Raji (cell line): ENCODE results near the gene CAMK2B.

Experiments used
- POLR2A ChIP-seq: IDR thresholded peaks from 2 replicates; pipeline ENCODE4 v1.6.1; 2011; ENCODE audit warnings: low read depth, low read length, control low read depth; ENCODE audit not compliant: insufficient read depth

Gene CAMK2B

GRCh38 chr7:44267719-44268421 lies 57.5 kb downstream of the CAMK2B start:
- no peak for TF ChIP-seq POLR2A

- no peak for TF ChIP-seq POLR2A
Observed at GRCh38 chr7:44267178-44267577, 58.2 kb downstream of the CAMK2B start.

GRCh38 chr7:44266526-44266925 lies 58.9 kb downstream of the CAMK2B start:
- TF ChIP-seq POLR2A: no peak

- TF ChIP-seq POLR2A: no peak
Observed at GRCh38 chr7:44265728-44266127, 59.7 kb downstream of the CAMK2B start.

- no peak for TF ChIP-seq POLR2A
Observed at GRCh38 chr7:44264221-44264931, 61.0 kb downstream of the CAMK2B start.

GRCh38 chr7:44263326-44264082 lies 61.9 kb downstream of the CAMK2B start:
- TF ChIP-seq POLR2A: no peak

- no peak for TF ChIP-seq POLR2A
Observed at GRCh38 chr7:44262031-44262430, 63.4 kb downstream of the CAMK2B start.

- no peak for TF ChIP-seq POLR2A
Observed at GRCh38 chr7:44261240-44261639, 64.2 kb downstream of the CAMK2B start.

GRCh38 chr7:44259547-44260457 lies 65.6 kb downstream of the CAMK2B start:
- no peak for TF ChIP-seq POLR2A

GRCh38 chr7:44258865-44259546 lies 66.4 kb downstream of the CAMK2B start:
- TF ChIP-seq POLR2A: no peak

- TF ChIP-seq POLR2A: no peak
Observed at GRCh38 chr7:44258423-44258760, 67.0 kb downstream of the CAMK2B start.

- peak; percentile 29; the same call in 1 of the 2 replicates for TF ChIP-seq POLR2A
Observed at GRCh38 chr7:44257618-44258422, 67.6 kb downstream of the CAMK2B start.

- TF ChIP-seq POLR2A: no peak
Observed at GRCh38 chr7:44257213-44257612, 68.2 kb downstream of the CAMK2B start.
